OCI-LY7 (cell line): ENCODE results near the gene TMEM25.

Experiments used
- CTCF ChIP-seq: fragments of 200-600 bp; sonication (generic); conservative IDR thresholded peaks from 2 replicates; pipeline ENCODE4 v1.5.1; 2014; ENCODE audit warnings: mild to moderate bottlenecking, antibody characterized with exemption, low read length, moderate library complexity, mixed read lengths
- EZH2phosphoT487 ChIP-seq: fragments of 200-600 bp; sonication (generic); IDR thresholded peaks from 2 replicates; pipeline ENCODE4 v1.6.1; 2018; ENCODE audit warnings: low read depth, borderline replicate concordance, mild to moderate bottlenecking, mixed run types, antibody characterized with exemption, low read length, moderate library complexity, mixed read lengths

GRCh38 chr11:118544647-118545010 lies 13.6 kb downstream of the TMEM25 start:
- TF ChIP-seq CTCF (no peak), EZH2phosphoT487 (no peak)
